Measurements from ENCODE around the gene CIDEC. TPM values are rescaled to one million over a fixed set of nuclear protein-coding genes. Genes with fewer than 3 reads are reported as not detected.

The CIDEC gene
- total RNA-seq, 1 donor from 2014 or later = not detected

GRCh38 chr3:9837701-9838582 is 42.1 kb downstream of the CIDEC start:
- no peaks in the 10 kb centered on the region for H3K9me3 Mint-ChIP-seq
- H3K27ac Mint-ChIP-seq = no peak overlapping the region
- DNase-seq = no peak
- H3K27me3 Mint-ChIP-seq = no peaks in the 10 kb centered on the region
- intact Hi-C loops (cut with micrococcal nuclease) = no loop called here
- H3K4me3 Mint-ChIP-seq = no peak overlapping the region
- peaks cover 53% of the 10 kb centered on the region for H3K36me3 Mint-ChIP-seq (ENCODE audit: low read depth)
- peaks cover 16% of the 10 kb centered on the region for H3K4me1 Mint-ChIP-seq

DNA sequence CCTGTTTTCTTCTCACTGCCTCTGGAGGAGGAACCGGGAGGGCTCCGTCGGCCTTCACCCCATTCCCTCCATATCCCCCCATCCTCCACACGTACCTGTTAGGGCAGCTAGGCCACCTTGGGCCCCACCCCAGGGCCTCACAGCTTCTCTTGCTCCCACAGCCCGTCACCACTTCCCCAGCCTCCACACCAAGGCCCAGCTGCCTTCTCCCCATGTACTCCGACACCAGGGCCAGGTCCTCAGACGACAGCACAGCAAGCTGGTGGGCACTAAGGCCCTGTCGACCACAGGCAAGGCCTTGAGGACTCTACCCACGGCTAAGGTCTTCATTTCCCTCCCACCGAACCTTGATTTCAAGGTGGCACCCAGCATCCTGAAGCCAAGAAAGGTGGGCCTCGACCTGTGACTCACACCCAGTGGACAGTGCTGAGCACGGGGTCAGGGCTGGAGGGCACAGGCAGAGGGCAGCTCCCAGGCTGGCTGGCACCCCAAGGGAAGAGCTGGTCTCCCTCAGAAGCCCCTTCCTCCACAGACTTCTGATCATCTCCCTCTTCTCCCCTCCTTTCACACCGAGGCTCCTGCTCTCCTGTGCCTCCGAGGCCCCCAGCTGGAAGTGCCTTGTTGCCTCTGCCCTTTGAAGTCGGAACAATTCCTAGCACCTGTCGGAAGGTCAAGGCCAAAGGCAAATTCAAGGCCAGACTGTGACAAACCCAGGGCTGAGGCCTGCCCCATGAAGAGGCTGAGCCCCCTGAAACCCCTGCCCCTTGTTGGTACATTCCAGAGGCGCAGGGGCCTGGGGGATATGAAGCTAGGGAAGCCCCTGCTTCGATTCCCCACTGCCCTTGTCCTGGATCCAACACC is 45.3 kb downstream of the CIDEC start:
- no peaks in the 10 kb centered on the region for H3K9me3 Mint-ChIP-seq
- intact Hi-C loops (cut with micrococcal nuclease) = no loop called here
- H3K27me3 Mint-ChIP-seq = no peaks in the 10 kb centered on the region
- no peak overlapping the region for H3K4me3 Mint-ChIP-seq
- H3K4me1 Mint-ChIP-seq = peaks cover 6% of the 10 kb centered on the region
- no peak overlapping the region for H3K27ac Mint-ChIP-seq
- DNase-seq = no peak
- peaks cover 43% of the 10 kb centered on the region for H3K36me3 Mint-ChIP-seq (ENCODE audit: low read depth)

GRCh38 chr3:9833078-9833477 is 47.0 kb downstream of the CIDEC start:
- Mint-ChIP-seq H3K36me3 (ENCODE audit: low read depth) (peaks cover 41% of the 10 kb centered on the region), H3K27me3 (no peaks in the 10 kb centered on the region)

DNA sequence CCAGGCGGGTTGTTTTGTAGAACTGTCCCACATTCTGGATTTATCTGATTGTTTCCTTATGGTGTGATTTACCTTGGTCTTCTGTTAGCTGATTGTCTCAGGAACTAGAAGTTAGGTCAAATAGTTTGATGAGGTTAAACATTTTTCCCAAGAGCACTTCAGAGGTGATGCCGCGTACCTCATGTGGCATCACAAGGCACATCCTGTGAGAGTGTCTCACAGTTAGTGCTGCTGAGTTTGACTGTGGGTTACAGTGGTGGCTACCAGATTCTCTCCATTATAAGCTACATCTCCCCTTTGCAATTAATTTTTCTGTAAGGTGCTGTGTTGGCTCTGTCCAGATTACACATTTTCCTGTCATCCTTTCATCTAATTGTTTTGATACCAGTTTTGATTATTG is 48.8 kb downstream of the CIDEC start:
- Mint-ChIP-seq H3K27ac (no peak overlapping the region), H3K27me3 (no peaks in the 10 kb centered on the region), H3K4me1 (peaks cover 6% of the 10 kb centered on the region), H3K9me3 (no peaks in the 10 kb centered on the region), H3K4me3 (no peak overlapping the region), H3K36me3 (ENCODE audit: low read depth) (peaks cover 36% of the 10 kb centered on the region)
- DNase-seq = no peak
- intact Hi-C loops (cut with micrococcal nuclease) = no loop called here

More at GRCh38 chr3:9833078-9833477, 47.0 kb downstream of the CIDEC start:
- peaks cover 6% of the 10 kb centered on the region for H3K4me1 Mint-ChIP-seq
- no peak for DNase-seq
- H3K9me3 Mint-ChIP-seq = no peaks in the 10 kb centered on the region
- H3K4me3 Mint-ChIP-seq = no peak overlapping the region
- intact Hi-C loops (cut with micrococcal nuclease) = no loop called here
- no peak overlapping the region for H3K27ac Mint-ChIP-seq

DNA sequence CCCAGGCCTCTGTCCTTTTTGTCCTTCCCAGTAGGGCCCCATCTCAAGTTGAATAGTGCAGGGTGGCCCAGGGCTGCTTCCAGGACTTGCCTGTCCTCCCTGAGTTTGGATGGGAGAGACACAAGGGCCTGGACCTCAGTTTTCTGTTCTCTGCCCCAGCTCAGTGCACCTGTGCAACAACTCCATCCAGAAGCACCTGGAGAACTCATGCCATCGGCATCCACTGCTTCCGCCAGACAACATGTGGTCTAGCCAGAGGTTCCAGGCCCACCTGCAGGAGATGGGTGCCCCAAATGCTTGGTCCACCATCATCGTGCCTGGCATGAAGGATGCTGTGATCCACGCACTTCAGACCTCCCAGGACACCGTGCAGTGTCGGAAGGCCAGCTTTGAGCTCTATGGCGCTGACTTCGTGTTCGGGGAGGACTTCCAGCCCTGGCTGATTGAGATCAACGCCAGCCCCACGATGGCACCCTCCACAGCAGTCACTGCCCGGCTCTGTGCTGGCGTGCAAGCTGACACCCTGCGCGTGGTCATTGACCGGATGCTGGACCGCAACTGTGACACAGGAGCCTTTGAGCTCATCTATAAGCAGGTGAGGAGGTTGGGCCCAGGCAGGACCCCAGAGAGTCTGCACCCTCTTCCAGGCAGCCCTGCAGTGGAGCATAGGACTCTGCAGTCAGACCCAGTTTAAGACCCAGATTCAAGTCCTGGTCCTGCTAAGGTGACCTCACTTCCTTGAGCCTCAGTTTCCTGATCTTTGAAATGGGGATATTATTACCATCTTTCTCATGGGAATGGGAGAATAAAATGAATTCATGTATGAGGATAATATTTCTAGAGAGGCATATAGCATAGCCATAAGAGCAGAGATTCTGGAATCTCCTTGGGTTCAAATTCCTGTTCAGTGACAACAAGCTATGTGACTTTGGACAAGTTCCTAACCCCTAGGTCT is 51.0 kb downstream of the CIDEC start:
- H3K4me3 Mint-ChIP-seq = no peak overlapping the region
- no peak overlapping the region for H3K27ac Mint-ChIP-seq
- DNase-seq = no peak
- intact Hi-C loops (cut with micrococcal nuclease) = no loop called here
- H3K4me1 Mint-ChIP-seq = peaks cover 5% of the 10 kb centered on the region
- peaks cover 25% of the 10 kb centered on the region for H3K36me3 Mint-ChIP-seq (ENCODE audit: low read depth)
- H3K9me3 Mint-ChIP-seq = no peaks in the 10 kb centered on the region
- no peaks in the 10 kb centered on the region for H3K27me3 Mint-ChIP-seq

DNA sequence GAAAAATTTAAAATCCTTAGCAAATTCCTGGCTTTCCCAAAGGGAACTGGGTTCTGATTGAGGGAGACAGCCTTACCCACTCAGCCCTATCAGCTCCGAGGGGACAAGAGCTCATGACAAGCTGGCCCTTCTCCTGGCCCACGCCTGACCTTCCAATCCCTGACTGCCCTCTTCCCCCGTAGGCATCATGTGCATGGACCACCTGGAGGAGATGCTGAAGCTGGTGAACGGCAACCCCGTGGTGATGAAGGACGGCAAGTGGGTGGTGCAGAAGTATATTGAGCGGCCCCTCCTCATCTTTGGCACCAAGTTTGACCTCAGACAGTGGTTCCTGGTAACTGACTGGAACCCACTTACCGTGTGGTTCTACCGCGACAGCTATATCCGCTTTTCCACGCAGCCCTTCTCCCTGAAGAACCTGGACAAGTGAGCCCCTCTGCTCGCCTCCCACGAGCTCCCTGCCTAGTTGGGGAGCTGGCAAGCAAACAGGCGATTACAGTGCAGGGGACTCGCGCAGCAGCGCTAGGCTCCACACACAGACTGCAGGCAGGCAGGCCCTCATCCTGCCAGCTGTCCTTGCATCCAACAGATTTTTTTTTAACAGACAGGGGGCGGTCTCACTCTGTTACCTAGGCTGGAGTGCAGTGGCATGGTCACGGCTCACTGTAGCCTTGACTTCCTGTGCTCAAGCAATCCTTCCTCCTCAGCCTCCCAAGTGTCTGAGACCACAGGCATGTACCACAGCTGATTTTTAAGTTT is 53.1 kb downstream of the CIDEC start:
- Mint-ChIP-seq H3K27me3 (no peaks in the 10 kb centered on the region), H3K27ac (no peak overlapping the region), H3K4me1 (peaks cover 4% of the 10 kb centered on the region), H3K4me3 (no peak overlapping the region), H3K36me3 (ENCODE audit: low read depth) (peaks cover 14% of the 10 kb centered on the region), H3K9me3 (no peaks in the 10 kb centered on the region)
- intact Hi-C loops (cut with micrococcal nuclease) = no loop called here
- DNase-seq = peak; percentile 82

GRCh38 chr3:9825451-9826040 is 54.5 kb downstream of the CIDEC start:
- no peak for DNase-seq
- H3K27me3 Mint-ChIP-seq = no peaks in the 10 kb centered on the region
- intact Hi-C loops (cut with micrococcal nuclease) = no loop called here
- H3K36me3 Mint-ChIP-seq (ENCODE audit: low read depth) = peaks cover 8% of the 10 kb centered on the region
- H3K4me3 Mint-ChIP-seq = no peak overlapping the region
- H3K4me1 Mint-ChIP-seq = peaks cover 2% of the 10 kb centered on the region
- no peak overlapping the region for H3K27ac Mint-ChIP-seq
- H3K9me3 Mint-ChIP-seq = no peaks in the 10 kb centered on the region

DNA sequence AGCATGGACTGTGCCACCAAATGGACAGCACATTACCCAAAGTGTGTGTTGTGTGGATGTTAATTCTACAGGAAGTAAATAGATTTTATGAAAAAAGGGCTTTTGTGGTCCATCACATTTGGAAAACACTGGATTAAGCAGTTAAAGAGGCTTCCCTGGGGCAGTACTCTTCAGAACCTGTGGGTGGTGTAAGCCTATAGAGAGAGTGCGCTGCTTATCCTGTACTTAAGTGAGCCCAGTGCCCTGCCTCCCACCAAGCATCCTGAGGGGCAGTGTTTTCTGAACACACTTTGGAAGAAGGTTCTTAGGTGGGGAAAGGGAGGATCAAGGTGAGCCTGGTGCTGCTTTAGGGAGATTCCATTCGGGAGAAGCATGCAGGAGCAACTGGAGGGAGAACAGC is 59.1 kb downstream of the CIDEC start:
- DNase-seq = no peak
- H3K4me1 Mint-ChIP-seq = peaks cover 5% of the 10 kb centered on the region
- H3K9me3 Mint-ChIP-seq = no peaks in the 10 kb centered on the region
- H3K27ac Mint-ChIP-seq = no peak overlapping the region
- no peaks in the 10 kb centered on the region for H3K27me3 Mint-ChIP-seq
- H3K4me3 Mint-ChIP-seq = no peak overlapping the region
- peaks cover 12% of the 10 kb centered on the region for H3K36me3 Mint-ChIP-seq (ENCODE audit: low read depth)
- intact Hi-C loops (cut with micrococcal nuclease) = no loop called here

DNA sequence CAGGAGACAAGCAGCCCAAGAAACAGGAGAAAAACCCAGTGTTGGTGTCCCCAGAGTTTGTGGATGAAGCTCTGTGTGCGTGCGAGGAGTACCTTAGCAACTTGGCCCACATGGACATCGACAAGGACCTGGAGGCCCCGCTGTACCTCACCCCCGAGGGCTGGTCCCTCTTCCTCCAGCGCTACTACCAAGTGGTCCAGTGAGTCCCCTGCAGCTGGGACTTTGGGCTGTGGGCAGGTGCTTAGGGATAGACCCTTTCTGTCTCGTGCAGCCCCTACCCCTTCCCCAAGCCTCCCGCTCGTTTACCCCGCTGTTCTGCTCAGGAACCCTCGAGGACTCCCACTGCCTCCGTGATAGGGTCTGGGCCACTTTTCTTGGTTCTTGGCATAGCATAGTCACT is 59.5 kb downstream of the CIDEC start:
- H3K4me3 Mint-ChIP-seq = no peak overlapping the region
- H3K27ac Mint-ChIP-seq = no peak overlapping the region
- peaks cover 13% of the 10 kb centered on the region for H3K36me3 Mint-ChIP-seq (ENCODE audit: low read depth)
- DNase-seq = no peak
- H3K27me3 Mint-ChIP-seq = no peaks in the 10 kb centered on the region
- no peaks in the 10 kb centered on the region for H3K9me3 Mint-ChIP-seq
- H3K4me1 Mint-ChIP-seq = peaks cover 5% of the 10 kb centered on the region
- intact Hi-C loops (cut with micrococcal nuclease) = no loop called here

- intact Hi-C loops (cut with micrococcal nuclease) = no loop called here
- H3K27ac Mint-ChIP-seq = no peak overlapping the region
- peaks cover 14% of the 10 kb centered on the region for H3K36me3 Mint-ChIP-seq (ENCODE audit: low read depth)
- H3K9me3 Mint-ChIP-seq = no peaks in the 10 kb centered on the region
- no peak for DNase-seq
- peaks cover 5% of the 10 kb centered on the region for H3K4me1 Mint-ChIP-seq
- H3K4me3 Mint-ChIP-seq = no peak overlapping the region
- no peaks in the 10 kb centered on the region for H3K27me3 Mint-ChIP-seq
Observed at GRCh38 chr3:9818666-9819335, 61.3 kb downstream of the CIDEC start.

DNA sequence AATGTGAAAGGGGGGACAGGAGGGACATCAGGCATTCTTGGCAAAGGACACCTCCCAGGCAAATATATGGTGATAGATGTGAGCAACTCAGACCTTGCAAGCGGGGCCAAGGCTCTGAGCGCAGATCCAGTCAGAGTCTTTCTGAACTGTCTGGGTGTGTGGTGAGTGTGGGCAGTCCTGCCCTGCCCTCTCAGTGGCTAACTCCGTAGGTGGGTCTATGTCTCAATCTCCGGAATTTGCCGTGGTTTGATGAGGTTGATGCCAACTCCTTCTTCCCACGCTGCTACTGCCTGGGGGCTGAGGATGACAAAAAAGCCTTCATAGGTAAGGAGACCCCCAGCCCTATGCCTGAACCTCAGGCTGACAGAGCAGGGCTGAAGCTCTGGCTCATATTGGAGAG is 62.6 kb downstream of the CIDEC start:
- no peak for DNase-seq
- intact Hi-C loops (cut with micrococcal nuclease) = no loop called here
- Mint-ChIP-seq H3K4me1 (peaks cover 5% of the 10 kb centered on the region), H3K4me3 (no peak overlapping the region), H3K9me3 (no peaks in the 10 kb centered on the region), H3K27me3 (no peaks in the 10 kb centered on the region), H3K36me3 (ENCODE audit: low read depth) (peaks cover 19% of the 10 kb centered on the region), H3K27ac (no peak overlapping the region)

Measured in activated CD4-positive, alpha-beta T cell treated with anti-CD3 and anti-CD28 coated beads, Interleukin-2, amount 10 ng/mL, durations not matched to agents 24 days and 14 days (primary cell).